ENCODE data around the gene KNOP1.

Gene KNOP1

DNA sequence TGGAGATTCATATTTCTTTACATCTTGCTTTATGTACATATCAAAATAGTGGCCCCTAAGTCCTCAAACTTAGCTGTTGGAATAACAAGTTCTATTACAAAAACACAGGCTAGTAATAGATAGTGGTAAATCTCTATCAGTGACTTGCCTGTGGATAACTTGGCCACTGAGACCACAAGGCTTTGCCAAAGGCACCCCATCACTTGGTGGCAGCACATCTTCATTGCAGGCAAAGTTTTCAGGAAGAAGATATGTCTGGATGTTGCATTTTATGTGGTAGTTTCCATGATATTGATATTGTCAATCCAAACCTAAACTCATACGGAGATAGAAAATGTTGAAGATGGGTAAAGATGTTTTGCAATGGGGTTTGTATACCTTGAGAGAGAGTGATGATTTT is 58.5 kb downstream of the KNOP1 start:
- DNase-seq (ENCODE audit: extremely low read depth, low read depth): no peak
- H3K4me3 ChIP-seq (replicated peaks; ENCODE audit: low read depth, low read length): no peak overlapping the region
- TF ChIP-seq, protein P1, sequence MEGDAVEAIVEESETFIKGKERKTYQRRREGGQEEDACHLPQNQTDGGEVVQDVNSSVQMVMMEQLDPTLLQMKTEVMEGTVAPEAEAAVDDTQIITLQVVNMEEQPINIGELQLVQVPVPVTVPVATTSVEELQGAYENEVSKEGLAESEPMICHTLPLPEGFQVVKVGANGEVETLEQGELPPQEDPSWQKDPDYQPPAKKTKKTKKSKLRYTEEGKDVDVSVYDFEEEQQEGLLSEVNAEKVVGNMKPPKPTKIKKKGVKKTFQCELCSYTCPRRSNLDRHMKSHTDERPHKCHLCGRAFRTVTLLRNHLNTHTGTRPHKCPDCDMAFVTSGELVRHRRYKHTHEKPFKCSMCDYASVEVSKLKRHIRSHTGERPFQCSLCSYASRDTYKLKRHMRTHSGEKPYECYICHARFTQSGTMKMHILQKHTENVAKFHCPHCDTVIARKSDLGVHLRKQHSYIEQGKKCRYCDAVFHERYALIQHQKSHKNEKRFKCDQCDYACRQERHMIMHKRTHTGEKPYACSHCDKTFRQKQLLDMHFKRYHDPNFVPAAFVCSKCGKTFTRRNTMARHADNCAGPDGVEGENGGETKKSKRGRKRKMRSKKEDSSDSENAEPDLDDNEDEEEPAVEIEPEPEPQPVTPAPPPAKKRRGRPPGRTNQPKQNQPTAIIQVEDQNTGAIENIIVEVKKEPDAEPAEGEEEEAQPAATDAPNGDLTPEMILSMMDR (IDR thresholded peaks at IDR 0.05; ENCODE audit: low read depth, low read length, missing control alignments): no peak

DNA sequence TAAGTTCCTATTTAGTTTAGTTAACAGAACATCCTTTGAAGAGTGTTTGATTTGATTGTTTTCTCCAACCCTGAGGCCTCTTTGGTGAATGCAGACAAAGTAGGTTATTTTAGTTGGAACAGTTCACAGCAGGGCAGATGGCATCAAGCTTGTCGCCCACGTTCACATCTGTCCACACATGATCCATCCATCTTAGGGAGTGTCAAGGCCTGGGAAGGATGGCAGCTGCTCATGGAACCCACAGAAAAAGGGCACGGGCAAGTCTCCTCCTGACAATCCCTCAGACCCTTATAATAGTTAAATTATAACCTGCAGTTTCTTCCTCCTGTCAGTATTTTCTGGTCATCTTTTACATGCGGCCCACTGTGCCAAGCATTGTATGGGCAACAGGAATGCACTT is 60.2 kb downstream of the KNOP1 start:
- H3K4me3 ChIP-seq (replicated peaks; ENCODE audit: low read depth, low read length): no peak overlapping the region
- DNase-seq (ENCODE audit: extremely low read depth, low read depth): no peak
- TF ChIP-seq, protein P1 (IDR thresholded peaks at IDR 0.05; ENCODE audit: low read depth, low read length, missing control alignments): no peak

DNA sequence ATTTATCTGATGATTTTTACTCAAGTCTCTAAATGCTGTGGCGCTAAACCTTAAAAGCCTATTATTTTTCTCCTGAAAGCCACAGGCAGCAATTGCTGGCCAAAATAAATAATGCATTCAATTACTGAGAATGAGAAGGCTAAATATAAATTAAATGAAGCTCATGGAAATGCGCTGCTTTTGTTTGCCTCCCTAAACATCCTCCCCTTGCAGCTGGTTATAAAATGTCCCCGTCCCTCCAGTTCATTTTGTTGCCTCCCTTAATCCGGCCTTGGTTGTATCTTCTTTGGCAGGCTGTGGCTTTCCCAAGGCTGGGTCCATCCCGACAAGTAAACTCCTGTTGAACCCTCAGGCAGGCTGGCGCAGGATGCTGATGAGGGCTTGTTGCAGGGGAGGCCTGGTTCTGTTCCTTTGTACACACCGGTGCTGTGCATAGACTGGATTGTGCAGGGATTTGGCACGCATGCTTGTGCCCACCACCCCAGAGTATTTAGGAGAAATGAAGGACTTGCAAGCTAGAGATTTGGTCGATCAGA is 62.7 kb downstream of the KNOP1 start:
- TF ChIP-seq, protein P1 (IDR thresholded peaks at IDR 0.05; ENCODE audit: low read depth, low read length, missing control alignments): no peak
- H3K4me3 ChIP-seq (replicated peaks; ENCODE audit: low read depth, low read length): no peak overlapping the region
- DNase-seq (ENCODE audit: extremely low read depth, low read depth): no peak

DNA sequence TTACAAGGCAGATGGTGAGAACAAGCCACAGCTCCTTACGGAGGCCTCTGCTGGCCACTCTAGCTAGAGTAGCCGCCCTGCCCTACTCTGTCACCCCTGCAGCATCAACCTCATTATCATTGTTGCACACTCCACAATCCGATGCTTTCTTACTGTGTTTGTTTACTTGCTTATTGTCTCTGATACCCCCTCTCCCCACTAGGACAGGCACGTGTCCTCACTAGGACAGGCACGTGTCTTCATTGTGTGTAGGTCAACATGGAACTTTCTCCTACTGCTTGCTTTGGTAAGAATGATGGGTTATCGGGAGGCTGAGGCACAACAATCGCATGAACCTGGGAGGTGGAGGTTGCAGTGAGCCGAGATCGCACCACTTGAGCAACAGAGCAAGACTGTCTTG is 63.9 kb downstream of the KNOP1 start:
- TF ChIP-seq, protein P1 (IDR thresholded peaks at IDR 0.05; ENCODE audit: low read depth, low read length, missing control alignments): no peak
- DNase-seq (ENCODE audit: extremely low read depth, low read depth): no peak
- no peak overlapping the region for H3K4me3 ChIP-seq (replicated peaks; ENCODE audit: low read depth, low read length)
